GM21367 (cell line): ENCODE results near the gene COLEC11.

Experiments used
- ATAC-seq: cut with Tn5 transposase; IDR thresholded peaks from one replicate; pipeline ENCODE4 v1.9.1; 2021; ENCODE audit not compliant: unreplicated experiment

Gene COLEC11

DNA sequence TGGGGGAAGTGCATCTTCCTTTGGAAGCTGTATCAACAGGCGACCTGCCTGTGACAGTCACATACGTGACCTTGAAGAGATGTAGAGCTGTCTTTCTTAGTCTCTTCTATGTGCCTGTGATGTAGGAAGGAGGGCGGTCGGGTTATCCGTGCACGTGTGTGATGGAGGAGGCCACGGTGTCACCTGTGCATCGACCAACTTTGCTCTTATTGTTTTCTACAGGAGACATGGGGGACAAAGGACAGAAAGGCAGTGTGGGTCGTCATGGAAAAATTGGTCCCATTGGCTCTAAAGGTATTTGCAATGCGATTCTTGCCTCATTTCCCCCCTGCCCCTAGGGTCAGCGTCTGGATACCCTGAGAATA lies 42.4 kb downstream of the COLEC11 start:
- ATAC-seq, result no peak

- no peak for ATAC-seq
Observed at GRCh38 chr2:3637692-3638455, 43.0 kb downstream of the COLEC11 start.

- no peak for ATAC-seq
Observed at GRCh38 chr2:3638456-3638810, 43.5 kb downstream of the COLEC11 start.

- ATAC-seq, result no peak
Observed at GRCh38 chr2:3639015-3639630, 44.2 kb downstream of the COLEC11 start.

- no peak for ATAC-seq
Observed at GRCh38 chr2:3639653-3640052, 44.7 kb downstream of the COLEC11 start.

- ATAC-seq, result no peak
Observed at GRCh38 chr2:3641181-3641580, 46.3 kb downstream of the COLEC11 start.

GRCh38 chr2:3641841-3642421 lies 47.0 kb downstream of the COLEC11 start:
- ATAC-seq, result no peak

DNA sequence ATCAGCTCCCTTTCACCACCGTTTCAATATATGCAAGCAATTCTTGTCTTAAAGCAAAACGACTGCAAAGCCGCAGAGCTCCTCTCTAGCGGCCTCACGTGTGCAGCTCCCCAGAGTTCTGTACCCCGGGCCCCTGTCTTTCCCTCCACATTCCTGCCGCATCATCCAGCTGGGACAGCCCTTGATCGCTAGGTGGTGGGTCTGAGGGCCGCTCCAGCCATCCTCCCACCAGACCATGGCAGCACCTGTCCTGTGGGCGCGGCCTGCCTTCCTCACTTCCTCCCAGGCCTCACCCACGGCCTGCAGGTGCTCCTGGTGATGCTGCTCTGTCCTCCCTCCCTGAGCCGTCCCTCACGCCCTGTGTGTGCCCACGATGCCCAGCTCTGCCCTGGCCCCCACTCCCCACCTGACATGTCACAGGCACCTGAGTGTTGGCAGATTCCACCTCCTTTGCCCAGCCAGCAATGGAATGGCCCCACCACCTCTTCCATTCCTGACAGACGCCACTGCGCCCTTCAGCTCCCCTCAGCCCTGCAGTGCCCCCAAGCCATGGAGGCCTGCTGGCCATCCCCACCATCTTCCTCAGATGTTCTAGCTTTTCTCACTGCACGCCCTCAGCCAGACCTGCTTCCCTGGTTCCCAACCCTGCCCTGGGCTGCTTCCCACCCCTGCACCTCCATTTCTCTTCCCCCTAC lies 47.8 kb downstream of the COLEC11 start:
- no peak for ATAC-seq

- no peak for ATAC-seq
Observed at GRCh38 chr2:3643371-3644245, 48.7 kb downstream of the COLEC11 start.

DNA sequence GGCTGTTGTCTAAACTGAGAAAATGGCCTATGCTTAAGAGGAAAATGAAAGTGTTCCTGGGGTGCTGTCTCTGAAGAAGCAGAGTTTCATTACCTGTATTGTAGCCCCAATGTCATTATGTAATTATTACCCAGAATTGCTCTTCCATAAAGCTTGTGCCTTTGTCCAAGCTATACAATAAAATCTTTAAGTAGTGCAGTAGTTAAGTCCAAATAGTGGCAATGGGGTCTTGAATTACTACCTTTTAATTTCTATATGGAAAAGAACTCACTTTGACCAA lies 49.3 kb downstream of the COLEC11 start:
- no peak for ATAC-seq

DNA sequence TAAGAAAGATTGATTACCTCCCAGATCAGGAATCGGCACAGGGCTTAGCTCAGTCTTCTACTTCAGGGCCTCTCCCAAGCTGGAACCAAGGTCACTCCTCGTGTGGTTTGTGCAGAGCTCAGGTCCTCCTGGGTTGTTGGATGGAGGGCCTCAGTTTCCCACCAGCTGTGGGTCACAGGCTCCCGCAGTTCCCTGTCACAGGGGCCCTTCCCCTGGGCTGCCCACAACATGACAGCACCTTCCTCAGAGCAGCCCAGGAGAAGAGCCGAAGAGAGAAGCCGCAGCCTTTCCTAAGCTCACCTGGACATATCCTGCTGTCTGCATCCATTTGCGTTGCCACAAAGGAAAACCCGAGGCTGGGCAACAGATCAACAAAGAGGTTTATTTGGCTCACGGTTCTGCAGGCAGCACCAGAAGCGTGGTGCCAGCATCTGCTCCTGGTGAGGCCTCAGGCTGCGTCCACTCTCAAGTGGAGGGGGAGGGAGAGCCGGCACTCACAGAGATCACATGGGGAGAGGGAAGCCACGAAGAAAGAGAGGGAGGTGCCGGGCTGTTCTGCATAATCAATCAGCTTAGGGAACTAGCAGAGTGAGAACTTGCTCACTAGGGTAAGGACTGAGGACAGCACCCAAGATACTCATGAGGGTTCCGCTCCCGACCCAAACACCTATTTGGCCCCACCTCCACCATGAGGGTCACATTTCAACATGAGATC lies 50.1 kb downstream of the COLEC11 start:
- no peak for ATAC-seq

- ATAC-seq, result no peak
Observed at GRCh38 chr2:3645745-3646389, 51.0 kb downstream of the COLEC11 start.

GRCh38 chr2:3646446-3646845 lies 51.5 kb downstream of the COLEC11 start:
- ATAC-seq, result no peak

DNA sequence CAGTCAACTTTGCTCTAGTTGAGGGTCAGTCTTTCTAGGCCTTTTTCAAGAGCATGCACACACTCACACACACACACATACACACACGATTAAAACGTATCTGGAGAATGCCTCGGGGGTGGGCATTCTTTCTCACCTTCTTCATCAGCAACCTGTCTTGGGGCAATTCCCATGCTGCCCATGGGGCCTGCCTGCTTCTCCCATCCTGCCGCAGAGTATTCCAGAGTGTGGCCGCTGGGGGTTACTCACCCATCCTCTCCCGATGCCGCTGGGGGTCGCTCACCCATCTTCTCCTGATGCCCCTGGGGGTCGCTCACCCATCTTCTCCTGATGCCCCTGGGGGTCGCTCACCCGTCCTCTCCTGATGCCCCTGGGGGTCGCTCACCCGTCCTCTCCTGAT lies 52.3 kb downstream of the COLEC11 start:
- ATAC-seq, result no peak

GRCh38 chr2:3647831-3648651 lies 53.1 kb downstream of the COLEC11 start:
- no peak for ATAC-seq

DNA sequence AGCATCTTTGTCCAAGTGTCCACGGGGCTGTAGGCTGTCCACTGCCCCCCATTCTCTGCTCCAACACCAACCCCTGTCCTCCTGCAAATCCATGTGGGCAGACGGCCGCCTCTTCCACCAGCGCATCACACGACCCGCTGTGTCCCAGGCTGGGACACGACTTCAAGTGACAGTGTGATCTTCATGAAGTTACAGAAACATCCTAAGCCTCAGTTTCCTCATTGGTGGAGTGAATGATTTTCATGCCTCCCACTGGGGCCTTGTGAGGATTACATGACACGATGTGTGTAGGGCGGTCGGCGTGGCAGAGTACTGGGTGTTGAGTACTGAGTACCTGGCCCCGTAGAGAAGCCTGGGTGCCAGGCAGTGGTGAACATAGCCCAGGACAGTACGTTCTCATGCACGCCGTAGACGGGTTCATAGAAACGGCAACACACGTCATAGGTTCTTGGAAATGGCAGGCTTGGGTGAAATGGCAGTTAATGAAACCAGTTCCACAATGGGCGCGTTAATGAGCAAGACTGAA lies 53.8 kb downstream of the COLEC11 start:
- no peak for ATAC-seq

DNA sequence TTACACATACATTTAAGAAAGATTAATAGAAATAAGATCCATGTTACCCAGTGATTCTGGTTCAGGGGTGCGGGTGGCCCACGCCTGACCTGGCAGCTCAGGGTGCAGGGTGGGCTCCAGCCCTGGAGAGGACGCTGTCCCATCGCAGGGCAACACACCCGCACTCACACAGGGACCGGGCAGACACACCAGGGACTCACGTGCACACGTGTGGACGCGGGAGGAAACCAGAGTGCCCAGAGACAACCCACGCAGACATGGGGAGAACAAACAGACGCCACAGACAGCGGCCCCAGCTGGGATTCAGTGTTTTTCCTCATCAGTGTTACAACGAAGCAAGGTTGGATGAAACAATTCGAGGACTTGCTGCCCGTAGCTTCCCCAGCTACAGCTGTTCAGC lies 54.7 kb downstream of the COLEC11 start:
- no peak for ATAC-seq

- no peak for ATAC-seq
Observed at GRCh38 chr2:3650140-3650920, 55.4 kb downstream of the COLEC11 start.
